GM12872 (cell line): Measurements from ENCODE around the gene EHBP1L1.

Experiments used
- CTCF ChIP-seq: IDR thresholded peaks from 3 replicates; pipeline ENCODE4 v1.5.1; 2011; ENCODE audit warnings: low read depth, mild to moderate bottlenecking, low read length, moderate library complexity; ENCODE audit not compliant: insufficient read depth

The EHBP1L1 gene

GRCh38 chr11:65548395-65548794 is 27.5 kb upstream of the EHBP1L1 start:
- TF ChIP-seq CTCF: no peak

- TF ChIP-seq CTCF: no peak
These were observed 26.8 kb upstream of the EHBP1L1 start for GRCh38 chr11:65549096-65549495.

- peak; percentile 92 for TF ChIP-seq CTCF
These were observed 24.1 kb upstream of the EHBP1L1 start for GRCh38 chr11:65551572-65552387.

GRCh38 chr11:65552388-65552951 is 23.4 kb upstream of the EHBP1L1 start:
- no peak for TF ChIP-seq CTCF

DNA sequence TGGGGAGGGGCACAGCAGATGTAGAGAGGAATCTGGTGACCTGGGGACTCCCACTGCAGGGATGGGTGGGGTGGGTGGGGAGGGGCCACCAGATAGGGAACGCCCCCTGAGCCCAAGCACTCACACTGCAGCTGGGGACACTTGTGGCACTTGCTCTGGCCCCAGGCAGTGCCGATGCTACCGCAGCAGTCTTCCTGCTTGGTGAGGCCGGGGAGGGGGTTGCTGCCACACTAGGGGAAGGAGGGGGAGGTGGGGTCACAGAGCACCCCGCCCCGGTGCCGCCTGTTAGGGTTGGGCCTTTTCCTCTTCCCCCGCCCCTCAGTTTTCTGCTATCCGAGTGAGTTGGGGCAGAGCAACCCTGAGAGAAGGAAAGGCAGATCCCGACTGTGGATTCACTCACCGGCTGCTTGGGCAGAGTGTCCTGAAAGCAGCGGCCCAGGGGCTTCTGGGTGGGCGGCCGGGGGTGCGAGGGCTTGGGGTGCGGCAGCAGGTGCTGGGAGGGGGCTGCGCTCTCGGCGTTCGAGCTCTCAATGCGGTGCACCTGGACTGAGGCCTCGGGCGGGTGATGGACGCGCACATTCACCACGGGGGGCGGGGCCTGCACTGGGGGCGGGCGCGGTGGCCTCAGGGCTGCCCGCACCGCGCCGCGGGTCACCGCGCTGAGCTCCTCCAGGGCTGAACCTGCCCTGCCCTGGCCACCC is 22.4 kb upstream of the EHBP1L1 start:
- TF ChIP-seq CTCF: no peak

GRCh38 chr11:65554057-65554818 is 21.6 kb upstream of the EHBP1L1 start:
- TF ChIP-seq CTCF: no peak
